Measurements from ENCODE around the gene SLC2A1.

Gene SLC2A1

GRCh38 chr1:42964044-42964812 lies 5.6 kb upstream of the SLC2A1 start:
- DNase-seq (ENCODE audit: insufficient read length) (no peak), FAIRE-seq (no peak)
- TF ChIP-seq POLR2AphosphoS5 (IDR thresholded peaks at IDR 0.05; ENCODE audit: low read depth, low read length) = no peak
- no peak for TF ChIP-seq POLR2A (IDR thresholded peaks at IDR 0.05; ENCODE audit: low read depth, low read length)
- TF ChIP-seq TAF1 (IDR thresholded peaks at IDR 0.05; ENCODE audit: borderline replicate concordance, low read depth, low read length) = no peak

GRCh38 chr1:42963378-42964043 lies 4.8 kb upstream of the SLC2A1 start:
- TF ChIP-seq POLR2A (IDR thresholded peaks at IDR 0.05; ENCODE audit: low read depth, low read length) (no peak), POLR2AphosphoS5 (IDR thresholded peaks at IDR 0.05; ENCODE audit: low read depth, low read length) (no peak), TAF1 (IDR thresholded peaks at IDR 0.05; ENCODE audit: borderline replicate concordance, low read depth, low read length) (no peak)
- DNase-seq (ENCODE audit: insufficient read length) = no peak
- no peak for FAIRE-seq

- no peak for FAIRE-seq
- DNase-seq (ENCODE audit: insufficient read length) = no peak
- TF ChIP-seq TAF1 (IDR thresholded peaks at IDR 0.05; ENCODE audit: borderline replicate concordance, low read depth, low read length) = no peak
- no peak for TF ChIP-seq POLR2AphosphoS5 (IDR thresholded peaks at IDR 0.05; ENCODE audit: low read depth, low read length)
- TF ChIP-seq POLR2A (IDR thresholded peaks at IDR 0.05; ENCODE audit: low read depth, low read length) = no peak
Observed at GRCh38 chr1:42962641-42963377, 4.1 kb upstream of the SLC2A1 start.

DNA sequence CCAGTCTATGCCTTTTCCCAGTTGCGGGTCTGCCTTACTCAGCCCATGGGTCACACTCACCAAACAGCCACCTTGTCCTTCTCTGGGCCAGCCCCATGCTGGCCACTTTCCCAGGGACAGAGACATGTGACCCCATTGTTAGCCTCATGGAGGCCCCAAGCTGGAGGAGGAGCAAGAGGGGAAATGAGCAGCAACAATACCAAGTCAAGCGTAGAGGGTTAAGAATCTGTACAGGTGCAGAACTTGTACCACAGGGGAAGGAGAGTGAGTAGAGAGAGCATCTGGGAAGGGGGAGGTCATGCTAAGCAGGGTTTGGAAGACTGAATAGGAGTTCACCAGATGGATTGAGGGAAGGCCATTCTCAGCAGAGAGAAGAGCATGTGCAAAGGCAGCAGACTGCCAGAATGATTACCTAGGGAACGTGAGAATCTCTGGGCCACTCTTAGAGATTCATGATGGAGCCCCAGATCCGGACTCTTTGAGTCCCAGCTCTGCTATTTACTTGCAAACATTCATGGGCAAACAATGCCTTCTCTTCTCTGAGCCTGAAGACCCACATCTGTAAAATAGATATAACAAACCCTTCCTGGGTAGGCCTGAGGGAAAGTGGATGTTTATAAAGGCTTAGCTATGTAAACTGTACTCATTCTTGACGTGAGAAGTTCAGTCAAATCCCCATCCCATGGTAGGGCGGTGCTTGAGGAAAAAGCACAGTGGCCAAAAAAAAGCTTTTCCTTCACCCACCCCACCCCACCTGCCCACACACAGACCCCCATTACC lies 2.8 kb upstream of the SLC2A1 start:
- TF ChIP-seq TAF1 (IDR thresholded peaks at IDR 0.05; ENCODE audit: borderline replicate concordance, low read depth, low read length) (no peak), POLR2AphosphoS5 (IDR thresholded peaks at IDR 0.05; ENCODE audit: low read depth, low read length) (no peak), POLR2A (IDR thresholded peaks at IDR 0.05; ENCODE audit: low read depth, low read length) (no peak)
- DNase-seq (ENCODE audit: insufficient read length) (no peak), FAIRE-seq (no peak)

GRCh38 chr1:42960566-42961311 lies 2.1 kb upstream of the SLC2A1 start:
- TF ChIP-seq POLR2A (IDR thresholded peaks at IDR 0.05; ENCODE audit: low read depth, low read length) = no peak
- no peak for TF ChIP-seq POLR2AphosphoS5 (IDR thresholded peaks at IDR 0.05; ENCODE audit: low read depth, low read length)
- TF ChIP-seq TAF1 (IDR thresholded peaks at IDR 0.05; ENCODE audit: borderline replicate concordance, low read depth, low read length) = no peak
- DNase-seq (ENCODE audit: insufficient read length) (no peak), FAIRE-seq (peak; percentile 36)

DNA sequence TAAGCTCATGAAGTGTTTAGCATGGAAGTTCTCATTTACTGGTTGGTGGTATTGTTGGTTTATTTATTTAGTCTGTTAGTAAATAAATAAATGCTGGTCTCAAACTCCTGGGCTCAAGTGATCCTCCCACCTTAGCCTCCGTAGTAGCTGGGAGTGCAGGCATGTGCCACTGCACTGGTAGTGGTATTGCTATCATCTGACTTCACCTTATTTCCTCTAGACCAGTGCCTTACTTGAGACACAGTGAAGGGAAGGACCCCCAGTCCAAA lies 1.4 kb upstream of the SLC2A1 start:
- DNase-seq (ENCODE audit: insufficient read length) (no peak), FAIRE-seq (no peak)
- TF ChIP-seq POLR2A (IDR thresholded peaks at IDR 0.05; ENCODE audit: low read depth, low read length) (no peak), TAF1 (IDR thresholded peaks at IDR 0.05; ENCODE audit: borderline replicate concordance, low read depth, low read length) (no peak), POLR2AphosphoS5 (IDR thresholded peaks at IDR 0.05; ENCODE audit: low read depth, low read length) (no peak)

DNA sequence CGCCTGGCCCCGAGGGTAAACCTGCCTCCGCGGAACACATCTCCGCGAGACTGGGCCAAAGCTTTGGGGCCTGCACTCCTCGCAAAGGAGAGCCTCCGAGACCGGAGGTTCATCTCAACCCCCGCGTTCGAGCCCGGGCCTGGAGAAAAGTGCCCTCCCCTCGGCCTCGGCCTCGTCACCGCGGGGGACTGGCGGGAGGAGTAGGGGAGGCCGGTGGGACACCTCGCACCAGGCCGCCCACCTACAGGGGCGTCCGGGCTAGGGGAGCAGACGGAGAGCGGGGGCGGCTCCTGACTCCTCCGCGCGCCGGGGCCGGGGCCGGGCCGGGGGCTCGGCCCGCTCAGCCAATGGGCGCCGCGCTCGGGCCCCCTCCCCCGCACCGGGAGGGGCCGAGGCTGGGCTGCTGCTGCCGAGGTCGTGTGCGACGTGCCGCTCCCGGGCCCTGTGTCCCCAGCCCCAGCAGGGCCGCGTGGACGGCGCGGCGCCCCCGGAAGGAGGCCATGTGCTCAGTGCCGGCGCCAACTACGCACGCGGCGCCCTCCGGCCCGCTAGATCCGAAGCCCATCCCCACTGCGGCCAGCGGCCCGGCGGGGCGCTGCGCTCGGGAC lies 684 bp downstream of the SLC2A1 start:
- peak; percentile 79 for DNase-seq (ENCODE audit: insufficient read length)
- no peak for TF ChIP-seq POLR2A (IDR thresholded peaks at IDR 0.05; ENCODE audit: low read depth, low read length)
- no peak for TF ChIP-seq POLR2AphosphoS5 (IDR thresholded peaks at IDR 0.05; ENCODE audit: low read depth, low read length)
- TF ChIP-seq TAF1 (IDR thresholded peaks at IDR 0.05; ENCODE audit: borderline replicate concordance, low read depth, low read length) = no peak
- no peak for FAIRE-seq

- TF ChIP-seq POLR2A (IDR thresholded peaks at IDR 0.05; ENCODE audit: low read depth, low read length) (no peak), TAF1 (IDR thresholded peaks at IDR 0.05; ENCODE audit: borderline replicate concordance, low read depth, low read length) (0 out of 2 replicates have a peak, but pooled peaks have one; percentile 26)
- FAIRE-seq = no peak
- DNase-seq (ENCODE audit: insufficient read length) = no peak
Observed at GRCh38 chr1:42957229-42957879, 1.3 kb downstream of the SLC2A1 start.

- TF ChIP-seq POLR2AphosphoS5 (IDR thresholded peaks at IDR 0.05; ENCODE audit: low read depth, low read length) (no peak), TAF1 (IDR thresholded peaks at IDR 0.05; ENCODE audit: borderline replicate concordance, low read depth, low read length) (no peak), POLR2A (IDR thresholded peaks at IDR 0.05; ENCODE audit: low read depth, low read length) (no peak)
Observed at GRCh38 chr1:42956739-42957138, 1.9 kb downstream of the SLC2A1 start.

More at GRCh38 chr1:42956739-42957138, 1.9 kb downstream of the SLC2A1 start:
- peak; percentile 57 for FAIRE-seq
- no peak for DNase-seq (ENCODE audit: insufficient read length)
